ENCODE results near the gene SYNDIG1. TPM values are rescaled to one million over a fixed set of nuclear protein-coding genes. Genes with fewer than 3 reads are reported as not detected.
"Not testable (repeated sequence)": the region's sequence is repeated elsewhere in the genome, so short reads cannot be mapped to it uniquely, and the experiment has no call there.

Gene SYNDIG1
- polyA plus RNA-seq, 4 donors = 0.90 to 2.0 (median 1.9) TPM; not detected in 1

DNA sequence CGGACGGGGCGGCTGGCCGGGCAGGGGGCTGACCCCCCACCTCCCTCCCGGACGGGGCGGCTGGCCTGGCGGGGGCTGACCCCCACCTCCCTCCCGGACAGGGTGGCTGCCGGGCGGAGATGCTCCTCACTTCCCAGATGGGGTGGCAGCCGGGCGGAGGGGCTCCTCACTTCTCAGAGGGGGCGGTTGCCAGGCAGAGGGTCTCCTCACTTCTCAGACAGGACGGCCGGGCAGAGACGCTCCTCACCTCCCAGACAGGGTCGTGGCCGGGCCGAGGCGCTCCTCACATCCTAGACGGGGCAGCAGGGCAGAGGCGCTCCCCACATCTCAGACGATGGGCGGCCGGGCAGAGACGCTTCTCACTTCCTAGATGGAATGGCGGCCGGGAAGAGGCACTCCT, 156.7 kb downstream of the SYNDIG1 start:
- H3K9me3 ChIP-seq (ENCODE audit: control insufficient read depth in 2 of 2, insufficient read depth in 1 of 2, low read depth in 1 of 2, low read length in 1 of 2); FAIRE-seq; H3K4me1 ChIP-seq (ENCODE audit: control insufficient read depth in 3 of 3, insufficient read depth in 2 of 3, low read depth in 1 of 3, low read length in 2 of 3); DNase-seq; H3K27ac ChIP-seq (ENCODE audit: low read depth in 1 of 3, low read length in 2 of 3); H3K36me3 ChIP-seq (ENCODE audit: control insufficient read depth in 3 of 3, insufficient read depth in 2 of 3, low read depth in 1 of 3, low read length in 3 of 3); H3K4me3 ChIP-seq (ENCODE audit: low read depth in 1 of 3, low read length in 3 of 3); H3K27me3 ChIP-seq (ENCODE audit: control insufficient read depth in 3 of 3, insufficient read depth in 3 of 3, low read length in 3 of 3): not testable (repeated sequence)
- WGBS, 3 donors = 92 to 98% (median 97%) methylated on average over 13 to 23 of the region's 29 CpGs

DNA sequence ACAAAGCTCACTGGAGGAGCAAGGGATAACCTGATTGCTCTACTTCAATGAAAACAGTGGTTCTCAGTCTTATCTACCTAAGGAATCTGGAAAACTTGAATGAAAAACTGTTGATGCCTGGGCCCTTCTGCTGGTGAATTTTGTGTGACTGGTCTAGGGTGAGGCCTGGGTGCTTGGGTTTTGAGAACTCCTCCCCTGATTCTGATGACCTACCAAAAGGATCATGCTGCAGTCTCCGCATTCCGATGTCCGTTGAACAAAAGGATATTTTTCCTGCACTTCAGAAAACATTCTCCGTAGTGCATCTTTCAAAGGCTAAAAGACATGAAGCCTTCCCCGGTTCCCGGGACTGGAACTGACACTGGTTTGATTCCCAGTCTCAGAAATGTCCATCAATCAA, 157.9 kb downstream of the SYNDIG1 start:
- no peak for FAIRE-seq
- H3K4me3 ChIP-seq (ENCODE audit: low read depth in 1 of 3, low read length in 3 of 3) = no peak overlapping the region
- DNase-seq = no peak
- H3K9me3 ChIP-seq (ENCODE audit: control insufficient read depth in 2 of 2, insufficient read depth in 1 of 2, low read depth in 1 of 2, low read length in 1 of 2) = no peaks in the 10 kb centered on the region
- H3K4me1 ChIP-seq (ENCODE audit: control insufficient read depth in 3 of 3, insufficient read depth in 2 of 3, low read depth in 1 of 3, low read length in 2 of 3) = no peaks in the 10 kb centered on the region
- WGBS, 3 donors = 83 to 85% (median 84%) methylated on average over 6 of the region's 6 CpGs
- H3K27ac ChIP-seq (ENCODE audit: low read depth in 1 of 3, low read length in 2 of 3) = no peak overlapping the region
- H3K36me3 ChIP-seq (ENCODE audit: control insufficient read depth in 3 of 3, insufficient read depth in 2 of 3, low read depth in 1 of 3, low read length in 3 of 3) = no peaks in the 10 kb centered on the region
- no peaks in the 10 kb centered on the region for H3K27me3 ChIP-seq (ENCODE audit: control insufficient read depth in 3 of 3, insufficient read depth in 3 of 3, low read length in 3 of 3)

DNA sequence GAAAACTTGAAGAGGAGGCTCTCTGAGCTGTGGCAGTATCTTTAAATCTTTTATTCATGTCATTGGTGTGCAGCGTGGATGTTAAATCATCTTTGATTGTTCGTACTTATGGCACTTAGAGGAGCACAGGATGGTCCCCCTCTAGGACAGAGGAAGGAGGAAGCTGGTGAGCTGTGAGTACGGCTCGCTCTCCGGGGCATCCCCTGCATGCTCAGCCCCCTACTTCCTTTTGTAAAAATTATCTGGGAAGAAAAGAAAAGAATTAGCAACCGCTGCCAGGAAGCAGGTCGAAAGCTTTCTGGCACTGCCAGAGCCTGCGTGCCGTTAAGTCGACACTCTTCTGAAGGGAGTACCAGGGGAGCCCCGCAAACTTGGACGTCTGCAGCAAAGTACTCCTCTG, 158.5 kb downstream of the SYNDIG1 start:
- 54 to 80% (median 76%) methylated on average over 12 of the region's 12 CpGs for WGBS, 3 donors
- DNase-seq = no peak
- Histone ChIP-seq H3K27me3 (ENCODE audit: control insufficient read depth in 3 of 3, insufficient read depth in 3 of 3, low read length in 3 of 3) (no peaks in the 10 kb centered on the region), H3K27ac (ENCODE audit: low read depth in 1 of 3, low read length in 2 of 3) (no peak overlapping the region), H3K4me1 (ENCODE audit: control insufficient read depth in 3 of 3, insufficient read depth in 2 of 3, low read depth in 1 of 3, low read length in 2 of 3) (no peaks in the 10 kb centered on the region), H3K9me3 (ENCODE audit: control insufficient read depth in 2 of 2, insufficient read depth in 1 of 2, low read depth in 1 of 2, low read length in 1 of 2) (no peaks in the 10 kb centered on the region), H3K4me3 (ENCODE audit: low read depth in 1 of 3, low read length in 3 of 3) (no peak overlapping the region), H3K36me3 (ENCODE audit: control insufficient read depth in 3 of 3, insufficient read depth in 2 of 3, low read depth in 1 of 3, low read length in 3 of 3) (no peaks in the 10 kb centered on the region)
- no peak for FAIRE-seq

DNA sequence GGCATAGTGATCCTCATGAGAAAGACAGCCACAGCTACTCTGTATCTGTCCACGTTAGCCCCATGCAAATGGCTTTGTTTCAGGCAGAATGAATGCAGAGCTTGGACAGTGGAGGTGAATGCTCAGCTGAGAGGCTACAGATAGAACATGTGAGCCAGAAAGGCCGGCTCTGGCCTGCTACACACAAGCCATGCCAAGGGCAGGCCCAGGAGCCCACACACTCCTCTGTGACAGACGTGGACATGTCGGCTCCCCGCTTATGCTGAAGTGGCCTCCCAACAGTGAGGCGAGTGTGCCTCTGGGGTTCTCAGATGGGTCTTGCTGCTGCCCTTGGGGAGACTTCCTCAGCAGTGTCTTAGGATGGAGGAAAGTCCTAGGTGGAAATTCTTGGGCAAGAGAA, 159.6 kb downstream of the SYNDIG1 start:
- Histone ChIP-seq H3K4me1 (ENCODE audit: control insufficient read depth in 3 of 3, insufficient read depth in 2 of 3, low read depth in 1 of 3, low read length in 2 of 3) (no peaks in the 10 kb centered on the region), H3K36me3 (ENCODE audit: control insufficient read depth in 3 of 3, insufficient read depth in 2 of 3, low read depth in 1 of 3, low read length in 3 of 3) (no peaks in the 10 kb centered on the region), H3K27me3 (ENCODE audit: control insufficient read depth in 3 of 3, insufficient read depth in 3 of 3, low read length in 3 of 3) (no peaks in the 10 kb centered on the region), H3K9me3 (ENCODE audit: control insufficient read depth in 2 of 2, insufficient read depth in 1 of 2, low read depth in 1 of 2, low read length in 1 of 2) (no peaks in the 10 kb centered on the region), H3K27ac (ENCODE audit: low read depth in 1 of 3, low read length in 2 of 3) (no peak overlapping the region), H3K4me3 (ENCODE audit: low read depth in 1 of 3, low read length in 3 of 3) (no peak overlapping the region)
- FAIRE-seq (no peak), DNase-seq (no peak)
- WGBS, 3 donors = 89 to 91% (median 90%) methylated on average over 6 of the region's 6 CpGs

DNA sequence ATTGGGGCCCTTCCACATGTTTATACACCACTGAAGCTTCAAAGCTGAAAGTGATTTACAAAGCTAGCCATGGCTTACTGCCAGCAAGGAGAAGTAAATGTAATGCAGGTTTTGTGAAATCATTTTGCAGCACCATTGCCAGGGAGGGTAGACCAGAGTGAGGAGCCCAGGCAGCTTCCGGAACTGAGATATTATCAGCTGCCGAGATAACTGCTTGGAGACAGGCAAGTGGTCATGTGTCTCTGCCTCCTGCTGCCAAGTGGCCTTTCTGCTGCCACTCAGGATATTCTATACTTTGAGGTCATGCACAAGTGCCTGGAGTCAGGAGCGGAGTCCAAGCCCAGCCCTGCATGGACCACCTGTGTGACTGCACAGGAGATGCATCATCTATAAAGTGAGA, 160.2 kb downstream of the SYNDIG1 start:
- Histone ChIP-seq H3K27me3 (ENCODE audit: control insufficient read depth in 3 of 3, insufficient read depth in 3 of 3, low read length in 3 of 3) (no peaks in the 10 kb centered on the region), H3K36me3 (ENCODE audit: control insufficient read depth in 3 of 3, insufficient read depth in 2 of 3, low read depth in 1 of 3, low read length in 3 of 3) (no peaks in the 10 kb centered on the region), H3K27ac (ENCODE audit: low read depth in 1 of 3, low read length in 2 of 3) (no peak overlapping the region), H3K9me3 (ENCODE audit: control insufficient read depth in 2 of 2, insufficient read depth in 1 of 2, low read depth in 1 of 2, low read length in 1 of 2) (no peaks in the 10 kb centered on the region), H3K4me3 (ENCODE audit: low read depth in 1 of 3, low read length in 3 of 3) (no peak overlapping the region), H3K4me1 (ENCODE audit: control insufficient read depth in 3 of 3, insufficient read depth in 2 of 3, low read depth in 1 of 3, low read length in 2 of 3) (no peaks in the 10 kb centered on the region)
- no peak for DNase-seq
- no peak for FAIRE-seq
- WGBS, 3 donors = 32 to 60% (median 44%) methylated on average over 3 of the region's 3 CpGs

DNA sequence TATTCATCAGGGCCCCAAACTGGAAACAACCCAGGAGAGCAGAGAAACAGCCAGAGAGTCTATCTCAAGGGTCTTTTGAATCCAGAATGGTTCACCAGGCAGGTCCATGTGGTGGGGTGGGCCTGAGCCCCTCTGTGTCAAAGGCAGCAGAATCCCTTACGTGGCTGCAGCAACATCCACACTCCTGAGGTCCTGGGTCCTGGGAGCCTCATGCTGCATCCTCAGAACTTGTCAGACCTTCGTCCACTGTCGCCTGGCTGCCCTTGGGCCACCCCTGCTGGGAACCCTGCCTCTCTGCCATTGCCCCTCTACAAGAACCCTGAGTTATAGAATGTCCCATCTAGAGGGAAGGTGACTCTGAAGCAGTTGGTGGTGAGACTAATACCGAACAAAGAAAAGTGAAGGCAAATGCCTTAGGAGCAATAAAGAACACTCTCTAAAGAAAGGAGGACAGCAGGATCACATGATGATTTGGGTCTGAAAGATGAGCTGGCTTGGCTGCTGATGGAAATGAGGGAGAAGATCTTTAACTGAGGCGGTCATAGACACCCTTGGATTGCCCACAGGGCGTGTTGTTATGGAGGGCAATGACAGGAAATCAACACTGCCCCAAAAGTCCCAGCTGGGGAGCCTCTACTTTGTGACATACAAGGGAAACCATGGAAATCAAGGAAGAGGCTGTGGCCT, 161.2 kb downstream of the SYNDIG1 start:
- Histone ChIP-seq H3K27ac (ENCODE audit: low read depth in 1 of 3, low read length in 2 of 3) (no peak overlapping the region), H3K4me3 (ENCODE audit: low read depth in 1 of 3, low read length in 3 of 3) (no peak overlapping the region), H3K27me3 (ENCODE audit: control insufficient read depth in 3 of 3, insufficient read depth in 3 of 3, low read length in 3 of 3) (no peaks in the 10 kb centered on the region), H3K9me3 (ENCODE audit: control insufficient read depth in 2 of 2, insufficient read depth in 1 of 2, low read depth in 1 of 2, low read length in 1 of 2) (no peaks in the 10 kb centered on the region), H3K4me1 (ENCODE audit: control insufficient read depth in 3 of 3, insufficient read depth in 2 of 3, low read depth in 1 of 3, low read length in 2 of 3) (no peaks in the 10 kb centered on the region), H3K36me3 (ENCODE audit: control insufficient read depth in 3 of 3, insufficient read depth in 2 of 3, low read depth in 1 of 3, low read length in 3 of 3) (no peaks in the 10 kb centered on the region)
- FAIRE-seq (no peak), DNase-seq (no peak)
- 70 to 89% (median 71%) methylated on average over 6 of the region's 6 CpGs for WGBS, 3 donors

DNA sequence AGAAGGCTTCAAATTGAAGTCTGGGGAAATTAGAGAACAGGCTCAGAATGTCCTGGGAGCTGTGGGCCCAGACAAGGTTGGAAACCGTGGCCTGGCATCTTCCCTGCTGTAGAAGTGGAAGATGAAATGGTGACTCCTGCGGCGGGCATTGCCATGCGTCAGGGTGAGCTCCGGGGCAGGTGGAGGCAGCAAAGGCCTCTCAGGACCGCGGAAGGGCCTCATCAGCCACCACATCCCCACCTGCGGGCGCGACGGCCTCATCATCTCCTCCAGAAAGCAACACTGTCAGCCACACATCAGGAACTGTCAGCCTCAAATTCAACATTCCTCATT, 161.7 kb downstream of the SYNDIG1 start:
- no peaks in the 10 kb centered on the region for H3K27me3 ChIP-seq (ENCODE audit: control insufficient read depth in 3 of 3, insufficient read depth in 3 of 3, low read length in 3 of 3)
- no peaks in the 10 kb centered on the region for H3K4me1 ChIP-seq (ENCODE audit: control insufficient read depth in 3 of 3, insufficient read depth in 2 of 3, low read depth in 1 of 3, low read length in 2 of 3)
- H3K9me3 ChIP-seq (ENCODE audit: control insufficient read depth in 2 of 2, insufficient read depth in 1 of 2, low read depth in 1 of 2, low read length in 1 of 2) = no peaks in the 10 kb centered on the region
- H3K4me3 ChIP-seq (ENCODE audit: low read depth in 1 of 3, low read length in 3 of 3) = no peak overlapping the region
- H3K36me3 ChIP-seq (ENCODE audit: control insufficient read depth in 3 of 3, insufficient read depth in 2 of 3, low read depth in 1 of 3, low read length in 3 of 3) = no peaks in the 10 kb centered on the region
- DNase-seq (no peak), FAIRE-seq (no peak)
- WGBS, 3 donors = 86 to 94% (median 87%) methylated on average over 8 to 11 of the region's 11 CpGs
- no peak overlapping the region for H3K27ac ChIP-seq (ENCODE audit: low read depth in 1 of 3, low read length in 2 of 3)

DNA sequence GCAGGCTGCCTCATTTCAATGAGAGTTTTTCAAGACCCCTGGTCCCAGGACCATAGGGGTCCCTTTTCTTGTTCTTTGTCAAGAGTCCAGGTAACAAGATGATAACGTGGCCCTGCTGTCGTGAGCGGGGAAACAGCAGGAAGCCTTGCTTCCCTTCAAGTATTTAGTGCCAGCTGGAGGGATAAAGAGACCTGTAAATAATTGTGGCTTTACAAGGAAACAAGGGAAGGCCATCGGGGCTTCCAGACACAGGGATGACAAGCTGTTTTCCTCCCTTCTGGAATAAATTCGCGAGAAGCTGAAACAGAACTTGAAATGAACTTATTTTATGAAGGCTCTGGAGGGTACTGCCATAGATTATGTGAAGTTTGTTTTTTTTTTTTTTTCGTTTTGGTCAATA, 163.2 kb downstream of the SYNDIG1 start:
- Histone ChIP-seq H3K4me1 (ENCODE audit: control insufficient read depth in 3 of 3, insufficient read depth in 2 of 3, low read depth in 1 of 3, low read length in 2 of 3) (no peaks in the 10 kb centered on the region), H3K27me3 (ENCODE audit: control insufficient read depth in 3 of 3, insufficient read depth in 3 of 3, low read length in 3 of 3) (no peaks in the 10 kb centered on the region), H3K4me3 (ENCODE audit: low read depth in 1 of 3, low read length in 3 of 3) (no peak overlapping the region), H3K9me3 (ENCODE audit: control insufficient read depth in 2 of 2, insufficient read depth in 1 of 2, low read depth in 1 of 2, low read length in 1 of 2) (no peaks in the 10 kb centered on the region), H3K27ac (ENCODE audit: low read depth in 1 of 3, low read length in 2 of 3) (no peak overlapping the region), H3K36me3 (ENCODE audit: control insufficient read depth in 3 of 3, insufficient read depth in 2 of 3, low read depth in 1 of 3, low read length in 3 of 3) (no peaks in the 10 kb centered on the region)
- WGBS, 3 donors = 67 to 74% (median 70%) methylated on average over 7 of the region's 7 CpGs
- DNase-seq (no peak), FAIRE-seq (no peak)

DNA sequence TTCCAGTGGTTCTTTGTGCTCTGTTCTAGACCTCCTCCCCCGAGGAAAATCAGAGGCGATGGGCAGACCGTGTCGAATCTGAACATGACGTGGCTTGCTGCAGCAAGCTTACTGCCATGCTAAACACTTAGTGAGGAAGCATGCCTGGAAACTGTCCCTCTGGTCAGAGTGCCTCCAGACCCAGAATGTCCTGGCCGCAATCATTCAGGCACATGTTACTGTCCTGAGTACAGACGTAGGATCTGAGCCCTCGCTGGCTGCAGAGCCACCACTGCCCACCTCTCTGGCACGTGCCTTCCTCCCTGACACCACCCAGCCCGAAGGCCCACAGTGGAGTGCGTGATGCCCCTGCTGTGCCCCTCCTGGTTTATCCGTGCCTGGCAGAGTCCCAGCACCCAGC, 163.6 kb downstream of the SYNDIG1 start:
- Histone ChIP-seq H3K27me3 (ENCODE audit: control insufficient read depth in 3 of 3, insufficient read depth in 3 of 3, low read length in 3 of 3) (no peaks in the 10 kb centered on the region), H3K27ac (ENCODE audit: low read depth in 1 of 3, low read length in 2 of 3) (no peak overlapping the region), H3K4me3 (ENCODE audit: low read depth in 1 of 3, low read length in 3 of 3) (no peak overlapping the region), H3K9me3 (ENCODE audit: control insufficient read depth in 2 of 2, insufficient read depth in 1 of 2, low read depth in 1 of 2, low read length in 1 of 2) (no peaks in the 10 kb centered on the region), H3K4me1 (ENCODE audit: control insufficient read depth in 3 of 3, insufficient read depth in 2 of 3, low read depth in 1 of 3, low read length in 2 of 3) (no peaks in the 10 kb centered on the region), H3K36me3 (ENCODE audit: control insufficient read depth in 3 of 3, insufficient read depth in 2 of 3, low read depth in 1 of 3, low read length in 3 of 3) (no peaks in the 10 kb centered on the region)
- WGBS, 3 donors = 85 to 86% (median 86%) methylated on average over 12 of the region's 12 CpGs
- FAIRE-seq (no peak), DNase-seq (no peak)

Data from small intestine (tissue), 7 donors.